ENCODE results near the gene C2orf74. TPM values are rescaled to one million over a fixed set of nuclear protein-coding genes. Genes with fewer than 3 reads are reported as not detected.

C2orf74 gene
- total RNA-seq, 4 donors from 2014 or later, result 3.5 to 11.3 (median 6.2) TPM

GRCh38 chr2:61214171-61214570, 52.2 kb downstream of the C2orf74 start:
- TF ChIP-seq CTCF (IDR thresholded peaks at IDR 0.05), result no peak
- H3K4me3 ChIP-seq (ENCODE audit: low read depth, poor library complexity, severe bottlenecking), result no peak overlapping the region
- no peak for DNase-seq (ENCODE audit: low spot score in 2 of 2)
- WGBS, 2 donors, result 95% methylated on average over 4 of the region's 4 CpGs
- intact Hi-C loops (cut with DNase I; ENCODE audit: low total_unique reads), result no loop called here

Other genes with a start within 250 kb of the C2orf74 start
- 10 to 100 TPM; 37.4 to 83.2 (median 47.7) TPM for gene PEX13, start 144.5 kb upstream of the C2orf74 start, total RNA-seq
- gene PUS10, start 143.9 kb upstream of the C2orf74 start, total RNA-seq, result 10 to 100 TPM in 1 of 4 donors, 1 to 10 TPM in 3; 3.6 to 10.2 (median 6.0) TPM
- gene SANBR, start 96.3 kb upstream of the C2orf74 start, total RNA-seq, result 1 to 10 TPM; 2.2 to 8.3 (median 4.4) TPM

All from lower leg skin (tissue), 4 donors.